NCI-H187 treated with DMSO at 0.1 percent for 48 hours (cell line): ENCODE results near the gene HSDL1.

Experiments used
- DNase-seq: peaks from one replicate; lab custom pipeline; 2025; lab: John Stamatoyannopoulos, UW

The HSDL1 gene

DNA sequence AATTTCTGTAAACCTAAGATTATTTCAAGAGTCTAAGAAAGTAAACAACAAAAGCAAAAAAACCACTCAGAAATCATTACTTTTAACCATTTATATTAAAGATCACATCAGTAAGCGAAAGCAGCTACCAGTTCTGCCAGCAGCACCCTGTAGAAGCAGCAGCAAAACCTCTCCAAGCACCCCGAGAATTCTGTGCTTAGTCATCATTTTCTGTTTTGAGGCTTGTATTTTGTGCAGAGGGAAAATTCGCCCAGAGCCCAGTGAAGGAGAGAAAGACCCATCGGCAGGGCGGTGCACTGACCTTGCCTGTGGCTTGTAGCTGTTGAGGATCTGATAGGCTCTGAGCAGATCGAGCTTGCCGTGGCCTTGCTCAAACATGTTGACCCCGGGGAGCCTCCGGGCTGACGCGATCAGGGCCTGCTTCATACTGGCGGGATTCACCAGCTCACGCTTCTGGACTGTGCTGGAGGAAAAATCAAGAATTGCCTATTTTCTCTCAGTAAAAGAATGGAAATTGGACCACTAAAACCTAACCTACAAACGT lies 63.5 kb downstream of the HSDL1 start:
- no peak for DNase-seq

- DNase-seq, result no peak
Observed at GRCh38 chr16:84080813-84081212, 64.2 kb downstream of the HSDL1 start.

DNA sequence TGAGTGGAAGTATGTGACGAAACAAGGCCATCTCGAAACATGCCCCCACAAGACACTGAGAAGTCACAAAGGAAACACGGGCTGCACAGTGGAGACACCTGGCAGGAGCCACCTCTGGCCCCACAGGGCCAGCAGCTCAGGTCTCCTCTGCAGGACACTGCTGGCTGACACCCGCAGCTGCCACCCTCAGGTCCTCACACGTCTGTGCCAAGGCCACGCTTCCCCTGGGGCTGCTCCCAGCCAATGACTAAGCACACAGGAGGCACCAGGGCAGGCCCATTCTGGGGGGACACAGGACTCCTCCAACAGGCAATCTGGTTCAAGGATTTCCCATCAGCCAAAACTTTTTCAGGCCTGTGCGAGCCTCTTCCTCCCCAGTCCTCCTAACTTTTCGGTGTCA lies 64.6 kb downstream of the HSDL1 start:
- DNase-seq, result no peak

DNA sequence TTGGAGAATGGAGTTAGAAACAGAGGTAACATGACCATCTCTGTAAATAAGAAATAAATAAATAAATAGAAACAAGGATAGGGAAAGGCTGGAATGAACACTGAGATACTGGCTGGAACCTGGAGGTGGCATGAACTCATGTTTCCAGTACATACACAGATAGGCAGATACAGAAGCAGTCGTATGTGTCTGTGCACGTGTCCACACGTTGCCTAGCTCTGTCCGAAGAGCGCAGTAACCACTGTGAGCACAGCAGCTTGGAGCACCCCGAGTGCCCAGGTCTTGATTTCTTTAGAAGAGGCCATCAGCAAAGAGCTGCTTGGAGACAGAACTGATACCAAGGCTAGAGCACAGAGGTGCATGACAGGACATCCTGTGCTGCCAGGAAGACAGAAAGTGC lies 65.3 kb downstream of the HSDL1 start:
- DNase-seq, result no peak

DNA sequence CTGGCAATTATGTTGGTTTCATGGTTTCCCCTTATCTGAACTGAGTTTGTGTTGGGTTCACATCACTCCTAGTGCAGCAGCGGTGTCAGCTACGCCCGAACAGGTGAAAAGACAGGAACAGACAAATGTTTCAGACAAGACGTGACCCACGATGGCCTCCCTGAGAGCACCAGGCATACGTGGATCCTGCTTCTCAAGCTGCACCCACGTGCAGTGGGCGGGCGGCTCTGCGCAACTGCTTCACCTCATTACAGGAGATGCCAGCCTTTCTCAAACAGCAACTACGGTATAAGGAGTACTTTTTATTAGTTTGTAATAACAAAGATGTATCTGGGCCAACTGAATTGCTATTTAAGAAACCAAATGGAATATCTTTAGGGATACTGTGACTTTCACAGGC lies 69.6 kb downstream of the HSDL1 start:
- DNase-seq, result no peak

DNA sequence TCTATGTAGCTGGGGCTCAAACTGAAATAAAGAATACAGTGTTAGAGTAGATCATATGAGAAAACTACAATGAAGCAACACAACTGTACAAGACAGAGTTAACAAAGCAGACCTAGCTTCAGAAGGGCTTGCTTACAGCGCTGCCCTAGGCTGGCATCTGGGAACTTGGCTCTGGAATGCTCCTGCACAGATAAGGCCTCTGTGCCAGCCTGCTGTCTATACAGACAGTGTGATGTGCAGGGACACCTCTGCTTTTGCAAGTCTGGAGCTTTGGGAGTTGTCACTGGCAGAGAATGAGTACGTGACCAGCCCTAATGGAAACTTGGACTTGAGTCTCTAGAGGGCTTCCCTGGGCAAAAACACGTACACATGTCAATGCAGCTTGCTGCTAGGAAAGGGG lies 70.3 kb downstream of the HSDL1 start:
- no peak for DNase-seq
